SK-N-SH (cell line): ENCODE data around the gene GPD1L.

Experiments
- EZH2phosphoT487 ChIP-seq: fragments of 200-600 bp; sonication (generic); IDR thresholded peaks from 2 replicates; pipeline ENCODE4 v1.6.1; 2017; ENCODE audit warnings: low read depth, mixed run types, mild to moderate bottlenecking, antibody characterized with exemption, moderate library complexity, borderline replicate concordance
- FOXJ3 ChIP-seq: sonication (generic); formaldehyde crosslinking; IDR thresholded peaks from 2 replicates; pipeline ENCODE4 v1.5.1; 2020; ENCODE audit warnings: mild to moderate bottlenecking, missing genetic modification reagents
- FOXM1 ChIP-seq: IDR thresholded peaks from 2 replicates; pipeline ENCODE4 v1.4.0; 2012; ENCODE audit warnings: low read depth, mild to moderate bottlenecking
- POLR2AphosphoS5 ChIP-seq: IDR thresholded peaks from 2 replicates; pipeline ENCODE4 v1.6.1; 2012; ENCODE audit warnings: low read depth, low read length
- RAD21 ChIP-seq: IDR thresholded peaks from 2 replicates; pipeline ENCODE4 v1.6.1; 2012; ENCODE audit warnings: mild to moderate bottlenecking, low read length
- RCOR1 ChIP-seq: fragments of 150-350 bp; IDR thresholded peaks from 2 replicates; pipeline ENCODE4 v1.6.1; 2017; ENCODE audit warnings: antibody characterized with exemption, low read length
- TAF1 ChIP-seq: IDR thresholded peaks from 2 replicates; pipeline ENCODE4 v1.6.1; 2012; ENCODE audit warnings: low read depth, mild to moderate bottlenecking, low read length, moderate library complexity, borderline replicate concordance
- TEAD4 ChIP-seq: IDR thresholded peaks from 2 replicates; pipeline ENCODE4 v1.4.0; 2012; ENCODE audit warnings: mild to moderate bottlenecking, borderline replicate concordance; ENCODE audit not compliant: insufficient read depth
- TF ChIP-seq, protein P1 (sequence below): IDR thresholded peaks from 2 replicates; pipeline ENCODE4 v1.4.0; 2012; ENCODE audit warnings: low read depth, borderline replicate concordance
- TF ChIP-seq, protein P2 (sequence below): fragments of 200-600 bp; sonication (generic); IDR thresholded peaks from 2 replicates; pipeline ENCODE4 v1.6.1; 2017; ENCODE audit warnings: antibody characterized with exemption, mild to moderate bottlenecking, moderate library complexity
- TF ChIP-seq, protein P3 (sequence below): fragments of 150-350 bp; IDR thresholded peaks from 2 replicates; pipeline ENCODE4 v1.6.1; 2017; ENCODE audit warnings: antibody characterized with exemption, low read length, low read depth, borderline replicate concordance
- TF ChIP-seq, protein P4 (sequence below): IDR thresholded peaks from 2 replicates; pipeline ENCODE4 v1.4.0; 2012; ENCODE audit warnings: low read depth

DNA sequence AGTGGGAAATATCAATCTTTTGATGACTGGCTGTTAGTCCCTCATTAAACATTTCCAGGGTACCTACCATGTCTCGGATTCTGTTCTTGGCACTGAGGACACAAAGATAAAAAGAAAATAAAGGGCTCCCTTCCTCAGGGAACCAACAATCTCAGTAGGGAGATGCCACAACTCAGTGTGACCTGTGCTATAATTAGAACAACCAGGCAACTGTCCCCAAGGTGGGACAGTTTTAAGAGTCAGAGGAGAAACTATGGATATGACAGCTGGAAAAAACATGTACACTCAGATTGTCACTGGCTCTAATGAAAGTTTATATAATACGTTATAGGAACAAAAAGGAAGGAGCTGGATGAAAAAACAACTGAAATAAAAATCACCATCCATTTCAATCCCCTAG is 108.8 kb downstream of the GPD1L start:
- no peak for TF ChIP-seq FOXM1
- no peak for TF ChIP-seq POLR2AphosphoS5
- TF ChIP-seq, protein P1, sequence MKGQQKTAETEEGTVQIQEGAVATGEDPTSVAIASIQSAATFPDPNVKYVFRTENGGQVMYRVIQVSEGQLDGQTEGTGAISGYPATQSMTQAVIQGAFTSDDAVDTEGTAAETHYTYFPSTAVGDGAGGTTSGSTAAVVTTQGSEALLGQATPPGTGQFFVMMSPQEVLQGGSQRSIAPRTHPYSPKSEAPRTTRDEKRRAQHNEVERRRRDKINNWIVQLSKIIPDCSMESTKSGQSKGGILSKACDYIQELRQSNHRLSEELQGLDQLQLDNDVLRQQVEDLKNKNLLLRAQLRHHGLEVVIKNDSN = no peak
- no peak for TF ChIP-seq FOXJ3 (CRISPR knock-in tag)
- TF ChIP-seq, protein P2, sequence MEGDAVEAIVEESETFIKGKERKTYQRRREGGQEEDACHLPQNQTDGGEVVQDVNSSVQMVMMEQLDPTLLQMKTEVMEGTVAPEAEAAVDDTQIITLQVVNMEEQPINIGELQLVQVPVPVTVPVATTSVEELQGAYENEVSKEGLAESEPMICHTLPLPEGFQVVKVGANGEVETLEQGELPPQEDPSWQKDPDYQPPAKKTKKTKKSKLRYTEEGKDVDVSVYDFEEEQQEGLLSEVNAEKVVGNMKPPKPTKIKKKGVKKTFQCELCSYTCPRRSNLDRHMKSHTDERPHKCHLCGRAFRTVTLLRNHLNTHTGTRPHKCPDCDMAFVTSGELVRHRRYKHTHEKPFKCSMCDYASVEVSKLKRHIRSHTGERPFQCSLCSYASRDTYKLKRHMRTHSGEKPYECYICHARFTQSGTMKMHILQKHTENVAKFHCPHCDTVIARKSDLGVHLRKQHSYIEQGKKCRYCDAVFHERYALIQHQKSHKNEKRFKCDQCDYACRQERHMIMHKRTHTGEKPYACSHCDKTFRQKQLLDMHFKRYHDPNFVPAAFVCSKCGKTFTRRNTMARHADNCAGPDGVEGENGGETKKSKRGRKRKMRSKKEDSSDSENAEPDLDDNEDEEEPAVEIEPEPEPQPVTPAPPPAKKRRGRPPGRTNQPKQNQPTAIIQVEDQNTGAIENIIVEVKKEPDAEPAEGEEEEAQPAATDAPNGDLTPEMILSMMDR = no peak
- TF ChIP-seq EZH2phosphoT487 = no peak
- TF ChIP-seq RCOR1 = no peak
- no peak for TF ChIP-seq TAF1
- TF ChIP-seq TEAD4 = no peak
- TF ChIP-seq, protein P3, sequence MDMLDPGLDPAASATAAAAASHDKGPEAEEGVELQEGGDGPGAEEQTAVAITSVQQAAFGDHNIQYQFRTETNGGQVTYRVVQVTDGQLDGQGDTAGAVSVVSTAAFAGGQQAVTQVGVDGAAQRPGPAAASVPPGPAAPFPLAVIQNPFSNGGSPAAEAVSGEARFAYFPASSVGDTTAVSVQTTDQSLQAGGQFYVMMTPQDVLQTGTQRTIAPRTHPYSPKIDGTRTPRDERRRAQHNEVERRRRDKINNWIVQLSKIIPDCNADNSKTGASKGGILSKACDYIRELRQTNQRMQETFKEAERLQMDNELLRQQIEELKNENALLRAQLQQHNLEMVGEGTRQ = no peak
- TF ChIP-seq, protein P4, sequence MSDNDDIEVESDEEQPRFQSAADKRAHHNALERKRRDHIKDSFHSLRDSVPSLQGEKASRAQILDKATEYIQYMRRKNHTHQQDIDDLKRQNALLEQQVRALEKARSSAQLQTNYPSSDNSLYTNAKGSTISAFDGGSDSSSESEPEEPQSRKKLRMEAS = no peak
- no peak for TF ChIP-seq RAD21
